IMR-90 (cell line): ENCODE measurements around the gene CLCNKA. TPM values are rescaled to one million over a fixed set of nuclear protein-coding genes. Genes with fewer than 3 reads are reported as not detected.

Source experiments
- ATAC-seq: fragments of 200-7000 bp; cut with Tn5 transposase; 2 replicates; pipeline ENCODE4 v1.9.1; 2020; ENCODE audit warnings: low read depth, mild to moderate bottlenecking, moderate library complexity
- BruUV-seq: library from RNA; stranded (reverse); fragments of 400-500 nt; replicated peaks from 2 replicates; lab custom pipeline; 2021; lab: Mats Ljungman, UMichigan
- CTCF ChIA-PET: fragments of 300-600 bp; formaldehyde crosslinking; extraction: SDS; loops from one replicate; lab custom pipeline; 2021; ENCODE audit warnings: antibody characterized with exemption; lab: Yijun Ruan, JAX
- POLR2A ChIA-PET: fragments of 300-600 bp; sonication (Branson Sonifier 250); formaldehyde crosslinking; loops from one replicate; lab custom pipeline; 2022; ENCODE audit warnings: antibody characterized with exemption; ENCODE audit not compliant: unreplicated experiment; lab: Charles Lee
- DNase-seq: peaks from one replicate; pipeline ENCODE4 v3.0.0; 2013
- H2AFZ ChIP-seq: replicated peaks from 2 replicates; pipeline ENCODE3; 2013; ENCODE audit warnings: low read length, mild to moderate bottlenecking; ENCODE audit not compliant: poor library complexity
- H2AK5ac ChIP-seq: 2 replicates; pipeline ENCODE4 v1.6.1; 2013; ENCODE audit warnings: low read depth, low read length, inconsistent platforms
- H2AK9ac ChIP-seq: replicated peaks from 2 replicates; pipeline ENCODE3; 2013; ENCODE audit warnings: mild to moderate bottlenecking, low read depth, low read length, moderate library complexity; ENCODE audit not compliant: poor library complexity
- H2BK120ac ChIP-seq: 2 replicates; pipeline ENCODE4 v1.6.1; 2013; ENCODE audit warnings: low read depth, low read length, inconsistent platforms
- H2BK15ac ChIP-seq: 3 replicates; pipeline ENCODE4 v1.6.1; 2013; ENCODE audit warnings: low read depth, low read length, inconsistent platforms
- H2BK20ac ChIP-seq: 2 replicates; pipeline ENCODE4 v1.6.1; 2013; ENCODE audit warnings: low read depth, mild to moderate bottlenecking, inconsistent platforms, low read length, moderate library complexity
- H2BK5ac ChIP-seq: 2 replicates; pipeline ENCODE4 v1.6.1; 2013; ENCODE audit warnings: mild to moderate bottlenecking, low read depth, low read length, inconsistent platforms; ENCODE audit not compliant: poor library complexity, severe bottlenecking
- H3K14ac ChIP-seq: replicated peaks from 2 replicates; pipeline ENCODE4 v1.6.1; 2013; ENCODE audit warnings: low read depth, low read length, inconsistent platforms
- H3K18ac ChIP-seq: 2 replicates; pipeline ENCODE4 v1.6.1; 2013; ENCODE audit warnings: low read depth, low read length, control low read depth
- H3K23ac ChIP-seq: 2 replicates; pipeline ENCODE4 v1.6.1; 2013; ENCODE audit warnings: low read depth, low read length, inconsistent platforms
- H3K27ac ChIP-seq: 2 replicates; pipeline ENCODE4 v1.5.1; 2013; ENCODE audit warnings: mild to moderate bottlenecking, control low read depth, low read length; ENCODE audit not compliant: insufficient read depth
- H3K27me3 ChIP-seq: 2 replicates; pipeline ENCODE4 v1.6.1; 2013; ENCODE audit warnings: low read length; ENCODE audit not compliant: control insufficient read depth, insufficient read depth
- H3K36me3 ChIP-seq: 2 replicates; pipeline ENCODE4 v1.6.1; 2013; ENCODE audit warnings: low read length, mixed read lengths; ENCODE audit not compliant: control insufficient read depth, insufficient read depth
- H3K4ac ChIP-seq: 2 replicates; pipeline ENCODE4 v1.6.1; 2013; ENCODE audit warnings: low read depth, low read length, inconsistent platforms
- H3K4me1 ChIP-seq: 2 replicates; pipeline ENCODE4 v1.6.1; 2013; ENCODE audit warnings: low read length, mixed read lengths; ENCODE audit not compliant: control insufficient read depth, insufficient read depth
- H3K4me2 ChIP-seq: 2 replicates; pipeline ENCODE4 v1.6.1; 2013; ENCODE audit warnings: low read depth, mild to moderate bottlenecking, control low read depth, low read length, moderate library complexity
- H3K4me3 ChIP-seq: 2 replicates; pipeline ENCODE4 v1.5.1; 2013; ENCODE audit warnings: low read depth, mild to moderate bottlenecking, control low read depth, low read length, moderate library complexity; ENCODE audit not compliant: insufficient read depth
- H3K56ac ChIP-seq: 2 replicates; pipeline ENCODE4 v1.6.1; 2013; ENCODE audit warnings: low read length, inconsistent platforms; ENCODE audit not compliant: insufficient read depth; ENCODE audit errors: extremely low read depth
- H3K79me1 ChIP-seq, 2 experiments: 2 replicates each; pipeline ENCODE4 v1.6.1; 2013; ENCODE audit warnings: low read length in 2 of 2, inconsistent platforms in 1 of 2, low read depth in 1 of 2
- H3K9ac ChIP-seq: 2 replicates; pipeline ENCODE4 v1.6.1; 2013; ENCODE audit warnings: low read depth, low read length, control low read depth
- H3K9me1 ChIP-seq: 2 replicates; pipeline ENCODE4 v1.6.1; 2013; ENCODE audit warnings: low read length, inconsistent platforms; ENCODE audit not compliant: insufficient read depth
- H3K9me3 ChIP-seq: 2 replicates; pipeline ENCODE4 v1.6.1; 2013; ENCODE audit warnings: low read length; ENCODE audit not compliant: control insufficient read depth, insufficient read depth
- H4K20me1 ChIP-seq: 2 replicates; pipeline ENCODE4 v1.6.1; 2013; ENCODE audit warnings: low read length, inconsistent platforms; ENCODE audit not compliant: insufficient read depth
- H4K5ac ChIP-seq: 2 replicates; pipeline ENCODE4 v1.6.1; 2013; ENCODE audit warnings: mild to moderate bottlenecking, low read depth, low read length, control low read depth
- H4K8ac ChIP-seq, 2 experiments: 2 replicates each; pipeline ENCODE4 v1.6.1; 2013; ENCODE audit warnings: low read depth in 2 of 2, low read length in 2 of 2, control low read depth in 1 of 2, inconsistent platforms in 1 of 2
- H4K91ac ChIP-seq: 2 replicates; pipeline ENCODE4 v1.6.1; 2013; ENCODE audit warnings: low read depth, low read length, inconsistent platforms; ENCODE audit not compliant: insufficient read depth
- CHD1 ChIP-seq: IDR thresholded peaks from 2 replicates; pipeline ENCODE4 v1.6.1; 2012; ENCODE audit warnings: low read depth, low read length, improper control_type of control experiment
- WGBS, 2 experiments: methylation state at CpG; one replicate each; pipeline versions ENCODE4 v1.1.5 to v1.1.7; 2013; ENCODE audit warnings: missing lambda C conversion rate in 2 of 2; ENCODE audit not compliant: insufficient read length in 1 of 2; ENCODE audit errors: extremely low coverage in 2 of 2; 5-methylcytosine and 5-hydroxymethylcytosine counted together
- dilution Hi-C: fragments of 300-500 bp; cut with HindIII; formaldehyde crosslinking; loops from one replicate; pipeline ENCODE4 v1.14.3; 2018; ENCODE audit warnings: low sequenced_read_pairs; ENCODE audit not compliant: unreplicated experiment
- in situ Hi-C: fragments of 300-500 bp; cut with MboI; formaldehyde crosslinking; loops from 3 replicates; pipeline ENCODE4 v1.14.3; 2019; ENCODE audit warnings: low sequenced_read_pairs, inconsistent platforms, mixed read lengths
- intact Hi-C: fragments of 100-400 bp; cut with micrococcal nuclease; formaldehyde crosslinking; loops from 2 replicates; pipeline ENCODE4 v1.10.0; 2022
- polyA plus RNA-seq, 3 experiments: library from polyadenylated mRNA; depleted of rRNA; stranded (reverse); fragments of >200 nt; gene quantifications; 2 replicates each; pipeline ENCODE4 v1.2.3, GENCODE V29; 2012; ENCODE audit warnings: low replicate concordance in 1 of 3
- total RNA-seq: library from RNA; depleted of rRNA; stranded (reverse); fragments of >200 nt; gene quantifications from 2 replicates; pipeline ENCODE4 v1.2.3, GENCODE V29; 2012

The CLCNKA gene
- total and polyA plus RNA-seq, 2 of the 4 experiments (the other 2 are of a cell fraction), result 0.05 TPM; not detected in 1

DNA sequence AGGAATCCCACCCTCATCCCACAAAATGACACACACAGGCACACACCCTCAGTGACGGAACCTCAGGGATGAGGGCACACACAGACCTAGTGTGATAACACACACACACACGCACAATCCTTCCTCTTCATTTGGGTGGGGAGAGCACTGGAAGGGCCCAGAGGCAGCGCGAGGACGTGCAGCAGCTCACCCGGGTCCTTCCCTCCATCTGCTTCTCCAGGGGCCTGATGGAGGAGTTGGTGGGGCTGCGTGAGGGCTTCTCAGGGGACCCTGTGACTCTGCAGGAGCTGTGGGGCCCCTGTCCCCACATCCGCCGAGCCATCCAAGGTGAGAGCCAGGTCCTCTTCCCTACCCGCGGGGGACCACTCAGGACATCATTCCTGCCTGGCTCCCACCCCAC, 557 bp downstream of the CLCNKA start:
- no peaks in the 10 kb centered on the region for H3K9me3 ChIP-seq
- in situ Hi-C loops (no loop called here), intact Hi-C loops (no loop called here), dilution Hi-C loops (no loop called here)
- CTCF ChIA-PET, result no interaction called here
- no peaks in the 10 kb centered on the region for H4K20me1 ChIP-seq
- H3K56ac ChIP-seq, result no peak overlapping the region
- POLR2A ChIA-PET, result no interaction called here
- DNase-seq (no peak), ATAC-seq (no peak)
- no peak overlapping the region for H3K23ac ChIP-seq
- H3K4me1 ChIP-seq, result peaks cover 26% of the 10 kb centered on the region
- peaks cover 8% of the 10 kb centered on the region for H3K27me3 ChIP-seq
- no peak overlapping the region for H2BK5ac ChIP-seq
- no peak overlapping the region for H3K4me2 ChIP-seq
- H3K36me3 ChIP-seq, result no peaks in the 10 kb centered on the region
- WGBS, 2 experiments, result no CpG with 5 or more reads among the region's 11 CpGs
- H4K91ac ChIP-seq, result no peak overlapping the region
- H3K9ac ChIP-seq, result no peak overlapping the region
- no TSS peak for BruUV-seq
- no peak for TF ChIP-seq CHD1
- H2AFZ ChIP-seq, result no peak overlapping the region
- H2BK20ac ChIP-seq, result no peak overlapping the region
- no peak overlapping the region for H2BK15ac ChIP-seq
- peaks cover 1% of the 10 kb centered on the region for H3K9me1 ChIP-seq
- H2BK120ac ChIP-seq, result no peak overlapping the region
- no peak overlapping the region for H3K27ac ChIP-seq
- no peak overlapping the region for H2AK9ac ChIP-seq
- H4K5ac ChIP-seq, result no peak overlapping the region
- H3K79me1 ChIP-seq, result no peaks in the 10 kb centered on the region
- H4K8ac ChIP-seq, result no peak overlapping the region
- no peak overlapping the region for H3K4me3 ChIP-seq
- H3K18ac ChIP-seq, result no peak overlapping the region
- peak overlapping the region; percentile 16; the same call in 1 of the 2 replicates for H2AK5ac ChIP-seq
- H3K4ac ChIP-seq, result no peak overlapping the region; the same call in 1 of the 2 replicates
- no peak overlapping the region for H3K14ac ChIP-seq
